ENCODE results near the gene PHRF1. TPM values are rescaled to one million over a fixed set of nuclear protein-coding genes. Genes with fewer than 3 reads are reported as not detected.

The PHRF1 gene
- total and polyA plus RNA-seq, 7 donors: 6.6 to 29.3 (median 16.1) TPM

DNA sequence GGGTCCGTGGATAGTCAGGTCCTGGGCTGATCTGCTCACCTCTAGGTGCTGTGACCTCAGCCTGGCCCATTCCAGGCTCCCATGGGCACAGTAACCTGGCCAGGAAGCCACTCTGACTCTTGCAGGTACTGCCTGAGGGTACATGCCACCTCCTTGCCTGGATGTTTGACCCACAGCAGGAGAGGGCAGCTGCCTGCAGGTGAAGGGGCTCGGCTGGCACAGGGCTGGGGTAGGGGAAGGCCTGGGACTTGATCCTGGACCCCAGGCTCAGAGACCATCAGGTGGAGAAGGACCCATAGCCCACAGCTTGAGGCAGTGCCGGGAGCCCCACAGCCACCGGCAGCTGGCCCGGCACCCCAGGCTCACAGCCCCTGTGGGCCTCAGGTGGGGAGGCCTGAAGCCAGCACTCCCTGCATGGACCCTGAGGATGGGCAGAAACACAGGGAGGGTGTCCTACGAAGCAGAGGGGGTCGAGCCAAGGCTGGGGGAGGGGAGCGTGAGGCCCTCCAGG, 36.2 kb upstream of the PHRF1 start:
- H3K27me3 ChIP-seq: peaks cover 18 to 48% (median 21%) of the 10 kb centered on the region in 3 donors
- H3K9me3 ChIP-seq: no peaks in the 10 kb centered on the region
- no peaks in the 10 kb centered on the region for H3K36me3 ChIP-seq
- intact Hi-C loops (cut with DNase I): loop anchor here (10.0 kb wide), 1 partner anchor 305 kb away; the partner anchor contains the start of genes PSMD13 and SIRT3
- peaks cover 0 to 21% (median 20%) of the 10 kb centered on the region in 4 donors for H3K4me1 ChIP-seq
- TF ChIP-seq, protein P1, sequence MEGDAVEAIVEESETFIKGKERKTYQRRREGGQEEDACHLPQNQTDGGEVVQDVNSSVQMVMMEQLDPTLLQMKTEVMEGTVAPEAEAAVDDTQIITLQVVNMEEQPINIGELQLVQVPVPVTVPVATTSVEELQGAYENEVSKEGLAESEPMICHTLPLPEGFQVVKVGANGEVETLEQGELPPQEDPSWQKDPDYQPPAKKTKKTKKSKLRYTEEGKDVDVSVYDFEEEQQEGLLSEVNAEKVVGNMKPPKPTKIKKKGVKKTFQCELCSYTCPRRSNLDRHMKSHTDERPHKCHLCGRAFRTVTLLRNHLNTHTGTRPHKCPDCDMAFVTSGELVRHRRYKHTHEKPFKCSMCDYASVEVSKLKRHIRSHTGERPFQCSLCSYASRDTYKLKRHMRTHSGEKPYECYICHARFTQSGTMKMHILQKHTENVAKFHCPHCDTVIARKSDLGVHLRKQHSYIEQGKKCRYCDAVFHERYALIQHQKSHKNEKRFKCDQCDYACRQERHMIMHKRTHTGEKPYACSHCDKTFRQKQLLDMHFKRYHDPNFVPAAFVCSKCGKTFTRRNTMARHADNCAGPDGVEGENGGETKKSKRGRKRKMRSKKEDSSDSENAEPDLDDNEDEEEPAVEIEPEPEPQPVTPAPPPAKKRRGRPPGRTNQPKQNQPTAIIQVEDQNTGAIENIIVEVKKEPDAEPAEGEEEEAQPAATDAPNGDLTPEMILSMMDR (IDR thresholded peaks at IDR 0.05): no peak
- TF ChIP-seq POLR2AphosphoS5 (IDR thresholded peaks at IDR 0.05) (no peak), EP300 (IDR thresholded peaks at IDR 0.05) (no peak), POLR2A (IDR thresholded peaks at IDR 0.05) (no peak)
- H3K4me3 ChIP-seq: no peak overlapping the region
- no peak for DNase-seq
- WGBS, 2 donors: 95% methylated on average over 8 of the region's 8 CpGs
- no peak overlapping the region for H3K27ac ChIP-seq

DNA sequence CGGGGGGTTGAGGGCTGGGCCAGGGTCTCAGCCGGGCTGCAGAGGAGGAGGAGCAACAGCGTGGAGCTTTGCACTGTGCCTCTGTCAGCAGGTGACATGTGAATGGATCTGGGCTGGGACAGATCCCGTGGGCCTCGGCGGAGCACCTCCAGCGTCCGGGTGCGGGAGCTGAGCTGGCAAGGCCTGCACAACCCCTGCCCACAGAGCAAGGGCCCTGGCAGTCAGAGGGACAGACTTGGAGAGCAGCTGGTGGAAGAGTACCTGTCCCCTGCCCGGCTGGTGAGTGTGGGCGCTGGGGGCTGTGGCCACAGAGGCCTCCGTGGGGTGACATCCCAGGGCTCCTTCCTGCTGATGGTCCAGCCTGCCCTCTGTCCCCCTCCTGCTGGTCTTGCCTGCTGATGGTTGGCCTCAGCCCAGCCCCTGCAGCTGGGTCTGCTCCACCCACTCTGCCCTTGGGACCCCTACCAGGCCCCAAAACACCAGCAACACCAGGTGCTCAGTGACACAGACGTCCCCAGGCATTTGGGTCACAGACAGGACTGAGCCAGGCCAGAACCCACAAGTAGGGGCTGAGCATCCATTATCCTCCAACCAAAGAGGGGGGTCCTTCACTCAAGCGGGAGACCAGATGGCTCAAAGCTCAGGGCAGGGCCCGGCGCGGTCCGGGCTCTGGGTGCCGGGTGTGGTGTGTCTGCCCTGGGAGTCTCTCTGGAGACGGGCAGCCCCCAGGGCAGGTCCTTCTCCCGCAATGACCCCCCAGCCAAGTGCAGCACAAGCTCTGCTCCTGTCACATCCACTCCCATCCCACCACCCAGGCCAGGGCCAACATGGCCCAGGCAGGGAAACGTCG, 35.5 kb upstream of the PHRF1 start:
- H3K4me3 ChIP-seq: no peak overlapping the region
- H3K27ac ChIP-seq: no peak overlapping the region
- 92 to 93% methylated on average over 23 of the region's 23 CpGs for WGBS, 2 donors
- TF ChIP-seq POLR2AphosphoS5 (IDR thresholded peaks at IDR 0.05): no peak
- TF ChIP-seq POLR2A (IDR thresholded peaks at IDR 0.05): no peak
- no peak for TF ChIP-seq EP300 (IDR thresholded peaks at IDR 0.05)
- TF ChIP-seq, protein P1 (IDR thresholded peaks at IDR 0.05): no peak
- H3K9me3 ChIP-seq: no peaks in the 10 kb centered on the region
- no peaks in the 10 kb centered on the region for H3K36me3 ChIP-seq
- DNase-seq: peak; percentile 63
- peaks cover 0 to 20% (median 19%) of the 10 kb centered on the region in 4 donors for H3K4me1 ChIP-seq
- intact Hi-C loops (cut with DNase I): no loop called here
- peaks cover 18 to 48% (median 21%) of the 10 kb centered on the region in 3 donors for H3K27me3 ChIP-seq

DNA sequence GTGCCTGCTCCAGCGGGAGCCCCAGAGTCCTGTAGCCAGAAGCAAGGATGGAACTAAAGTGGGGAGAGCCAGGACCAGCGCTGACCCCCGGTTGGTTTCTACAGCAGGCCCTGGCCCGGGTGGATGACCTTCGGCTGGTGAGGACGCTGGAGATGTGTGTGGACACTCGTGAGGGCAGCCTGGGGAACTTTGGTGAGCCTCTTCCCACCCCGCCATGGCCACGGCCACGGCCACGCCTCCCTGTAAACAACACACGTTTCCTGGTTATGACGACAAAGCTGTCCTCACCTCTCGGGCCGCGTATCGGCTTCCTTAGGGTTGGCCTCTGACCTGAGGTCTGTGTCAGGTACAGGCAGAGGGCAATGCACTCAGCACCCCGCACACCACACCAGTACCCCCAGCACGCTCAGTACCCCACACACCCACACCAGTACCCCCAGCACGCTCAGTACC, 34.8 kb upstream of the PHRF1 start:
- intact Hi-C loops (cut with DNase I): no loop called here
- 57 to 92% methylated on average over 20 of the region's 20 CpGs for whole genome bisulfite sequencing, 2 donors
- peaks cover 18 to 46% (median 21%) of the 10 kb centered on the region in 3 donors for H3K27me3 ChIP-seq
- DNase-seq: no peak
- H3K36me3 ChIP-seq: no peaks in the 10 kb centered on the region
- H3K4me1 ChIP-seq: peaks cover 0 to 15% (median 13%) of the 10 kb centered on the region in 4 donors
- H3K9me3 ChIP-seq: no peaks in the 10 kb centered on the region
- TF ChIP-seq, protein P1 (IDR thresholded peaks at IDR 0.05): no peak
- TF ChIP-seq POLR2A (IDR thresholded peaks at IDR 0.05) (no peak), EP300 (IDR thresholded peaks at IDR 0.05) (no peak), POLR2AphosphoS5 (IDR thresholded peaks at IDR 0.05) (no peak)
- H3K27ac ChIP-seq: no peak overlapping the region
- no peak overlapping the region for H3K4me3 ChIP-seq

DNA sequence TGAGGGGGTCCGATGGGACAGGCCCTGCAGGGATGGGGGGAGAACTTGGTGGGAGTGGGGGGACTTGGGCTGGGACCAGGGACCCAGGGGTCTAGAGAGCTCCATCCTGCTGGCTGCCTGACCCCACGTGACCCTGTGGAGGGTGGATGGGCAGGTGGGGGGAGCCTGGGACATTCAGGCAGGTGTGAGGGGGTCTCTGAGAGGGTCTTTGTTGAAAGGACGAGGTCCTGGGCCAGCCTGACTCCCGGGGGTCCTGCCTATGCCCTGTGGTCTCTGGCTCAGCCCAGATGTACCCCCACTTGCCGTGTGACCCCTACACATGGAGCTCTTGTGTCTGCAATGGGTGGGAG, 31.5 kb upstream of the PHRF1 start:
- intact Hi-C loops (cut with DNase I): no loop called here
- Histone ChIP-seq H3K4me3 (no peak overlapping the region), H3K9me3 (no peaks in the 10 kb centered on the region), H3K27ac (no peak overlapping the region), H3K27me3 (peaks cover 0 to 20% (median 5%) of the 10 kb centered on the region in 3 donors), H3K4me1 (no peaks in the 10 kb centered on the region), H3K36me3 (no peaks in the 10 kb centered on the region)
- no peak for DNase-seq
- 82 to 87% methylated on average over 5 of the region's 5 CpGs for WGBS, 2 donors
- no peak for TF ChIP-seq EP300 (IDR thresholded peaks at IDR 0.05)
- no peak for TF ChIP-seq POLR2AphosphoS5 (IDR thresholded peaks at IDR 0.05)
- TF ChIP-seq, protein P1 (IDR thresholded peaks at IDR 0.05): no peak
- no peak for TF ChIP-seq POLR2A (IDR thresholded peaks at IDR 0.05)
